H1 (cell line): ENCODE data around the gene CLDN8. TPM values are rescaled to one million over a fixed set of nuclear protein-coding genes. Genes with fewer than 3 reads are reported as not detected.

ENCODE experiments used
- polyA plus RNA-seq, 7 experiments: library from polyadenylated mRNA; depleted of rRNA in 3 of 7; stranded (reverse) in 5 of 7; unstranded in 2 of 7; fragments of >200 nt in 5 of 7; fragments of 200-250 nt in 2 of 7; gene quantifications; 1 replicate in 5 of 7; 2 replicates in 1 of 7; 4 replicates in 1 of 7; pipeline versions ENCODE4 v1.2.1 to v1.2.3, GENCODE V29; 2011 to 2013; ENCODE audit warnings: missing spikeins in 2 of 7, mixed read lengths in 2 of 7
- total RNA-seq: library from RNA; stranded (reverse); fragmentation: NEBNext Ultra II Directional; extraction: Animal tissue kit (Norgen Biotek cat#: 25700); gene quantifications from 2 replicates; pipeline ENCODE4 v1.2.1, GENCODE V29; 2021

The CLDN8 gene
- total and polyA plus RNA-seq, 2 of the 8 experiments (the other 6 are each of a cell fraction or from before 2014, with no cell fraction given), result not detected

Other genes starting within 250 kb of the CLDN8 start
- not detected in 2 replicates for gene CLDN17, start 49.3 kb downstream of the CLDN8 start, total RNA-seq
- not detected in 2 replicates for gene CLDN17, start 49.3 kb downstream of the CLDN8 start, polyA plus RNA-seq (2011; rRNA removed)
- not detected in 2 replicates for gene KRTAP24-1, start 66.9 kb upstream of the CLDN8 start, total RNA-seq
- not detected in 2 replicates for gene KRTAP24-1, start 66.9 kb upstream of the CLDN8 start, polyA plus RNA-seq (2011; rRNA removed)
- not detected in 2 replicates for gene KRTAP25-1, start 73.4 kb upstream of the CLDN8 start, total RNA-seq
- gene KRTAP25-1, start 73.4 kb upstream of the CLDN8 start, polyA plus RNA-seq (2011; rRNA removed), result not detected in 2 replicates
- not detected in 2 replicates for gene KRTAP26-1, start 104.2 kb upstream of the CLDN8 start, total RNA-seq
- gene KRTAP26-1, start 104.2 kb upstream of the CLDN8 start, polyA plus RNA-seq (2011; rRNA removed), result not detected in 2 replicates
- gene KRTAP27-1, start 121.6 kb upstream of the CLDN8 start, total RNA-seq, result not detected in 2 replicates
- gene KRTAP27-1, start 121.6 kb upstream of the CLDN8 start, polyA plus RNA-seq (2011; rRNA removed), result not detected in 2 replicates
- not detected in 2 replicates for gene KRTAP23-1, start 132.5 kb upstream of the CLDN8 start, total RNA-seq
- gene KRTAP23-1, start 132.5 kb upstream of the CLDN8 start, polyA plus RNA-seq (2011; rRNA removed), result not detected in 2 replicates
- gene KRTAP13-2, start 156.2 kb upstream of the CLDN8 start, total RNA-seq, result not detected in 2 replicates
- not detected in 2 replicates for gene KRTAP13-2, start 156.2 kb upstream of the CLDN8 start, polyA plus RNA-seq (2011; rRNA removed)
- not detected in 2 replicates for gene KRTAP13-1, start 179.9 kb upstream of the CLDN8 start, total RNA-seq
- not detected in 2 replicates for gene KRTAP13-1, start 179.9 kb upstream of the CLDN8 start, polyA plus RNA-seq (2011; rRNA removed)
- not detected in 2 replicates for gene KRTAP13-3, start 209.8 kb upstream of the CLDN8 start, total RNA-seq
- not detected in 2 replicates for gene KRTAP13-3, start 209.8 kb upstream of the CLDN8 start, polyA plus RNA-seq (2011; rRNA removed)
- gene KRTAP13-4, start 214.1 kb upstream of the CLDN8 start, total RNA-seq, result 0.42 TPM in 1 of 2 replicates, not detected in the other
- 0.64 and 1.2 TPM in 2 replicates for gene KRTAP13-4, start 214.1 kb upstream of the CLDN8 start, polyA plus RNA-seq (2011; rRNA removed)
- gene KRTAP15-1, start 224.2 kb upstream of the CLDN8 start, total RNA-seq, result not detected in 2 replicates
- not detected in 2 replicates for gene KRTAP15-1, start 224.2 kb upstream of the CLDN8 start, polyA plus RNA-seq (2011; rRNA removed)